ENCODE measurements around the gene TOMT.
"Not testable (repeated sequence)": the region's sequence is repeated elsewhere in the genome, so short reads cannot be mapped to it uniquely, and the experiment has no call there.

The TOMT gene

DNA sequence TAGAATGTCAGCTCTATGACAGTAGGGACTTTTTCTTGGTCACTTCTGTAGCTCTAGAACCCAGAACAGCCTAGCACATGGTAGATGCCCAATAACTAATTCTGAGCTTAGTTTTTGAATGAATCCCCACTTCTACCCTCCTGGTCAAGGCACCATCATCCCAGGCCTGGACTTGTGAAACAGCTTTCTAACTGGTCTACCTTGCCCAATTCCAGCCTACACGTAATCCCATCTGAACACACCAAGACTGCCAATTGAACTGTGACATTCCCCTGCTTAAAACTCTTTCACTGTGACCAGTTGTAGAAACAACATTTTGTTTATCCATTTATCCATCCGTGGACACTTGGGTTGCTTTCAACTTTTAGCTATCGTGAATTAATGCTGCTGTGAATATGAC is 23.7 kb downstream of the TOMT start:
- DNase-seq = no peak

- DNase-seq = no peak
These were observed 26.9 kb downstream of the TOMT start for GRCh38 chr11:72132646-72133045.

DNA sequence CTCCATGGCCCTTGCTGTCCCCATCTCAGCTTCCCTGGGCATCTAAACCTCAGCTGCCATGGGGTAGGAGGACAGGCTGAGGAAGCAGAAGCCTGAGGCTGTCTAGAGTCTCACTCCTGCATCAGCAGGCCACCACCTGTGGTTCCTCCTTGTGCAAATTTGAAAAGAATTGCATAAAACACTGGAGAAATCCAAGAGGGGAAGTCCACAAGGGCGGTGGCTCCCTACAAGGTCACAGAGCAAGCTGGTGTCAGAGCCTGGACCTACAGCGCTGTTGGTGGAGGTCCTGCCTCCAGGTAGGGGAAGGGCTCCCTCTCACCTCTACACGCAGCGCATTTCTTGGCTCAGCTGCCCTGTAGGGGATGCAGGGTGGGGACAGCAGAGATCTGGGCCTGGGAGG is 29.7 kb downstream of the TOMT start, which contains the start of gene FOLR3:
FOLR3 (plus strand) TSS at position 253 of the 400 bp plus-strand sequence. CDS start 228 bp downstream, outside the sequence.
- DNase-seq = not testable (repeated sequence)

GRCh38 chr11:72135891-72136683 is 30.4 kb downstream of the TOMT start:
- no peak for DNase-seq

- no peak for DNase-seq
These were observed 31.0 kb downstream of the TOMT start for GRCh38 chr11:72136684-72137262.

- no peak for DNase-seq
These were observed 33.2 kb downstream of the TOMT start for GRCh38 chr11:72138821-72139390.

GRCh38 chr11:72139500-72139899 is 33.8 kb downstream of the TOMT start:
- DNase-seq = no peak

GRCh38 chr11:72140661-72141060 is 34.9 kb downstream of the TOMT start:
- no peak for DNase-seq

DNA sequence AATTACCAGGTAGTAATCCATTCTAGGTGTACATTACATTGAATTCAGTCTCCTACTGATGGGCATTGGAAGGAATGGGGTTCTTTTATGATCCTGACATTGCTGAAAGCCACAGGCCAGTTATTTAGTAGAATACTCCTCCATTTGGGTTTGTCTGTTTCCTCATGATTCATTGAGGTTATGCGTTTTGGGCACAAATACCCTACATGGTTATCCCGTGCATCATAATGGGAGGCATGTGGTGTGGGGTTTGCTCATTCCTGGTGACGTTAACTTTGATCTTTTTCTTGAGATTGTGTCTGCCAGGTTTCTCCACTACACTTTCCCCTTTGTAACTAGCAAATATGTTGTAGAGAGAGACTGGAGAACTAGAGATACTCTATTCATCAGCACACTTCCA is 35.3 kb downstream of the TOMT start:
- no peak for DNase-seq

DNA sequence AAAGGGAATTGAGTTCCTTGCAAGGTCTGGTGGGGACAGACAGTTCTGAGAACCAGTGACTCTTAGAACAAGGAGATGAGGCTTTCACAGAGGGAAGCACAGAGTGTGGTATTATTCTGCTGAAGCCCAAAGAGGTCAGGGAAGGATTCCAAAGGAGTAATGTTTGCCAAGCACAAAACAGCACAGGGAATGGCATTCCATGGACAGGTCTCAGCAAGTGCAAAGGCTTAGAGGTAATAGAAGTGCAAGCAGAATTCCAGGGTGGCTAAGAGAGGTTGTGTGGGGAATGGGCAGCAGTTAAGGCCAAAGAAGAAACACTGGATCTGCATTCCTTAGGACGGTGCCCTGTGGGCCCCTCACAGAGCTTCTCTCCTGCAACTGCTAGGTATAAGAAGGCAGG is 36.4 kb downstream of the TOMT start:
- DNase-seq = not testable (repeated sequence)

DNA sequence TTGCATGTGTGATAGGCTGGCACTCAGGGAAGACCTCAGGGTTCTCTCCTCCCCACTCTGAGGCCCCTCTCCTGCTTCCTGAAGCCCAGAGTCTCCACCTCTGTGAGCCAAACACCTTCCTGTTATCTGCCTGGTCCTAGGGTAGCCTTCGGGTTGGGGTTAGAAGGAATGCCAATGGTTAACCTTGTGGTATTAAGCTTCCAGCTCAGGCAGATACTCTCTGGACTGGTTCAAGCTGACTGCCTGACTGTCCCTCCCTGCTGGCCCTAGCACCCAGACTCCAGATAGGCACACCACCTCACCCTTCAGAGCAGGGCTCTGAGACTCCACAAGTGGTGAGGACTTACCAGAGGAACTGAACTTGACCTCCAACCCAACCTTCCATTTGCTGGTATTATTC is 36.8 kb downstream of the TOMT start:
- DNase-seq = not testable (repeated sequence)

- DNase-seq = no peak
These were observed 39.3 kb downstream of the TOMT start for GRCh38 chr11:72144807-72145565.

GRCh38 chr11:72146625-72147024 is 40.9 kb downstream of the TOMT start:
- no peak for DNase-seq

DNA sequence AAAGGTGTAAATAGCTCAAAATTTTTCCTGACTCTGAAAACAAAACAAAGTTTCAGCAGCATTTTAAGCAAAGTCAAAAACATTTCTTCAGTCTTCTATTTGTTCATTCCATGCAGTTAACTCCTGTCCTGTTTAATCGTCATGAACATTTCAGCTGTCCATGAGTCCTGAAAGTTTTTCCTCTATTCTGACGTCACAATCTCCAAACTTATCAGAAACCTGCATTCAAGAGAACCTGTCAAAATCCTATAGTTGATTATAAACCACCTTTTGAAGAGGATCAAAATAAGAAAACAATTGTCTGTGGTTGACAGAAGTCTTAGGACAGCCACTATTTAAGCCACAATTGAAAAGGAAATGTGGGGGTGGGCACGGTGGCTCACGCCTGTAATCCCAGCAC is 45.2 kb downstream of the TOMT start:
- DNase-seq = no peak

- DNase-seq = not testable (repeated sequence)
These were observed 48.1 kb downstream of the TOMT start for GRCh38 chr11:72153874-72154273.

GRCh38 chr11:72154816-72155215 is 49.1 kb downstream of the TOMT start:
- no peak for DNase-seq

GRCh38 chr11:72155751-72156150 is 50.0 kb downstream of the TOMT start:
- DNase-seq = no peak

GRCh38 chr11:72157131-72157530 is 51.4 kb downstream of the TOMT start:
- no peak for DNase-seq
